HG03280 (cell line): ENCODE measurements around the gene EPHA3.
A peak's percentile ranks its signal among the peaks of the same experiment; 100 is the strongest.

Experiments
- ATAC-seq: cut with Tn5 transposase; IDR thresholded peaks from one replicate; pipeline ENCODE4 v1.9.1; 2021; ENCODE audit warnings: mild to moderate bottlenecking, moderate library complexity; ENCODE audit not compliant: unreplicated experiment

The EPHA3 gene

DNA sequence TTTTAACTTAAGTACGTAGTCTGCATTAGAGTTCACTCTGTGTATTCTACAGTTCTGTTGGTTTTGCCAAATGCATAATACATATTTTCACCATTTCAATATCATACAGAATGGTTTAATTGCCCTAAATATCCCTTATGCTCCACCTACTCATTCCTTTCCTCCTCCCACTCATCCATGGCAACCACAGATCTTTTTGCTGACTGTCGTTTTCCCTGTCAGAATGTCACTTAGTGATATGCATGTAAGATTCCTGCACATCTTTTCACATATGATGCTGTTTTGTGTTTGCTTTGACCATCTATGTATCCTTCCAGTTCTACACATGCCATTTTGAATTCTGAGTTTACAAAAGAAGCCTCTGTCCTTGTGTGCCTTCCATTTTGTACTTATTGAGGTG, 36.7 kb downstream of the EPHA3 start:
- no peak for ATAC-seq

DNA sequence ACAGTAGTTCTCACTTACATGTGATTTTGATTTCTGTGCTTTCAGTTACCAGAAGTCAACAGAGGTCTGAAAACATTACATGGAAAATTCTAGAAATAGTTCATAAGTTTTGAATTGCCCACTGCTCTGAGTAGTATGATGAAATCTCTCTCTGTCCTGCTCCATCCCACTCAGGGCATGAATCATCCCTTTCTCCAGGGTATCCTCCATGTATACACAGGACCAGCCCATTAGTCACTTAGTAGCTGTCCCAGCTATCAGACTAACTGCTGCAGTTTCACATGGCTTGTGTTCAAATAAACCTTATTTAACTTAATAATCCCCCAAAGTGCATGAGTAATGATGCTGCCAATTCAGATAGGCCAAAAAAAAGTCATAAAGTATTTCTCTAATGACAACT, 38.6 kb downstream of the EPHA3 start:
- ATAC-seq: no peak

DNA sequence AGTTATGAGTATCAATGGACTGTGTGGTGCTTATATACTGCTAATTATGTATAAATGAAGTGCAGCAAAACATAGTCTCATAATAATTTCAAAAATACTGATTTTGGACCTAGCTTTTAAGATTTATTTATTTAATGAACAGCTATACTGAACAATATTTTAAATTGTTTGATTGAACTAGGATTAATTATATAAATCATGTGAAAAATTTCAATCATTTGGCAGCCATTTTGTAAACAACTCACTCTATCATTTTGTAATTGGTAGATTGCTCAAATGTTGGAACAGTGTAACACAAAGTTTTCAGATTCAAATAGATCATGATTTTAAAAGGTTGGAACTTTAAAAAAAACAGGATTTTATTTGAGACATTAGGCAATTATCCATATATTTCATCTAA, 47.0 kb downstream of the EPHA3 start:
- no peak for ATAC-seq

DNA sequence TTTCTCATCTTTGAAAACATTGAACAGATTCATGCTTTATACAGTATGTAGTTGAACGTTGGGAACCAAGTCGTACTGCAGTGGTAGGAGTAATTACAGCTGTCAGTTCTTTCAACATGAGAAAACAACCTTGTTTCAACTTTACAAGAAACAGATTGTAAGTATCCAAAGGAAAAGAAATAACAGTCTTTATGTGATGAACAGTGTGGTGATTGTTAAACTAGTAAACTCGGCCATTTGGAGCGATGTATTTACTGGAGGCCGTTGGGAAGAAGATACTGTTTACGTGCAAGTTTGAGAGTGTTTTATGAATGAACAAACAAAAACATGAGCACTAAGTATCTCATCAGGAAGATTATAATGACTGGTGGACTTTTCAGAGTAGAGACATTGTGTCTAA, 48.4 kb downstream of the EPHA3 start:
- ATAC-seq: no peak

DNA sequence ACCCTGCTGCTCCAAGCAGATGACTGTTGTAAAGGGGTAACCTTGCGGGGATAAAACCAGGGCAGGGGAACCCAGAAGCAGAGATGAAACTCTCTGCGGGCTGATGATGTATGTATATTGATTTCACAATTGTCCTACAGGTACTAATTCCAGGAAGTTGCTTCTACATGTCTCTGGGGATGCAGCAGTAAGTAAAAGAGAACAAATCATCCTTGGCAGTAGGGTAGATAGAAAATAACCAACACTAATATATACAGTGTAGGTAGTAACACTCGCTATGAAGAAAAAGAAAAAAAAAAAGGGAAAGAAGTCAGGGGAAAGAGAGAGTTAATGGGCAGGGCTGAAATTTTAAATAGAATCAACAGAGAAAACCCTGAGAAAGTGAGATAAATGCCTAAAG, 50.2 kb downstream of the EPHA3 start:
- ATAC-seq: no peak

DNA sequence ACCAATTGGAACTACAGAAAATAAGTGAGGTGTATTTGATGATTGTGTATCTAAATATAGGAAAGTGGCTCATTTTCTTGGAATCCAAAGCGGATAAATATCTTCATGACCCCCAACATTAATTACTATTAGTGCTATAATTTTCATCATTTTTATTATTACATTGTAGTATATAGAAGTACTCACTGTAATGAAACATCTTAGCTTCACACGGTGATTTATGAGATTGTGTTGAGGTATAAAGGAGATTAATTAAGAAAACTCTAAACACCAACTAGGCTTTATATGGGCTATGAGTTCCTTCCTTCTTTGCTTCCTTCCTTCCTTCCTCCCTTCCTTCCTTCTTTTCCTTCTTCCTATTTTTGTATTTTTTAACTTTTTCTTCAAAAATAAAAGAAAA, 52.2 kb downstream of the EPHA3 start:
- no peak for ATAC-seq

DNA sequence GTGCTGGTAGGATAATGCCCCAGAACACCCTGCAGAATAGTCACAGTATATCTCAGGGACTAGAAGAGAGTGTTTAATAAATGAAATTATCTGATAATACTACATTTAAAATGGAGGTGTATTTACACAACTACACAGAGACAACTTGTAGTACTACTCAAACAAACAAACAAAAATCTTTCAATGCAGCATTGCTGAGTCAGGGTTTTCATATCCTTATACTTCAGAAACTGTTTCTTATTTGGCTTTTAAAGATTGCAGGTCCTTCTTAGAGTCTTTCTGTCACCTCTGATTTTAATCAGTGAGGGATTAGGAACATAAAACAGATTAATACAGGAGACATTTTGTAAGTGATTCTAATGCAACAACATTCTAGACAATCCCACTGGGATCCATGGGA, 57.4 kb downstream of the EPHA3 start:
- ATAC-seq: no peak

DNA sequence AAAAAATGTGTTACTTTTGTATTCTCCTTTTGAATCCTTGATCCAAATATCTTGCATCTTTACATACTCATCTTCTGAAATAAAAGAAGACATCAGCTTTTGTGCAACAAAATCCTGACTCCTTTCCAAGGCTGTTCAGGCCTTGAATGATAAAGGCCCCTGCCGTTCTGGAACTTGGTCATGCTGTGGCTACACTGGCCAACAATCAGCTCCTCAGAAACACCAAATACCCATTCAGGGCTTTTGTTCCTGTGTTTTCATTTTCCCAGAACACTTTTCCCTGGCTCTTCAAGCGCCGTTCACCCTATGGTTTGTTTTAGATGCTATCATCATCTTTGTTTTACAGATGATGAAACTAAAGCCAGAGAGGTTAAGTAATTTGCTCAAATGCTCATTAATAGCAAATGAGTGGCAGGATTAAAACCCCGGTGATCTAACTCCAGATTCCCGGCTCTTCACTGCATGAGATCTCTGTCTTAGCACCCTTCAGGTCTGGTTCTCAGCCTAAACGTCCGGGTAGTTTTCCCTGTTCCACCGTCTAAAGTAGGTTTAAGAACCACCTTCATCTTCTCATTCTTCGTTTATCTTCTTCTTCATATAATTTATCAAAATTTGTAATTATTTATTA, 58.3 kb downstream of the EPHA3 start:
- ATAC-seq: no peak

DNA sequence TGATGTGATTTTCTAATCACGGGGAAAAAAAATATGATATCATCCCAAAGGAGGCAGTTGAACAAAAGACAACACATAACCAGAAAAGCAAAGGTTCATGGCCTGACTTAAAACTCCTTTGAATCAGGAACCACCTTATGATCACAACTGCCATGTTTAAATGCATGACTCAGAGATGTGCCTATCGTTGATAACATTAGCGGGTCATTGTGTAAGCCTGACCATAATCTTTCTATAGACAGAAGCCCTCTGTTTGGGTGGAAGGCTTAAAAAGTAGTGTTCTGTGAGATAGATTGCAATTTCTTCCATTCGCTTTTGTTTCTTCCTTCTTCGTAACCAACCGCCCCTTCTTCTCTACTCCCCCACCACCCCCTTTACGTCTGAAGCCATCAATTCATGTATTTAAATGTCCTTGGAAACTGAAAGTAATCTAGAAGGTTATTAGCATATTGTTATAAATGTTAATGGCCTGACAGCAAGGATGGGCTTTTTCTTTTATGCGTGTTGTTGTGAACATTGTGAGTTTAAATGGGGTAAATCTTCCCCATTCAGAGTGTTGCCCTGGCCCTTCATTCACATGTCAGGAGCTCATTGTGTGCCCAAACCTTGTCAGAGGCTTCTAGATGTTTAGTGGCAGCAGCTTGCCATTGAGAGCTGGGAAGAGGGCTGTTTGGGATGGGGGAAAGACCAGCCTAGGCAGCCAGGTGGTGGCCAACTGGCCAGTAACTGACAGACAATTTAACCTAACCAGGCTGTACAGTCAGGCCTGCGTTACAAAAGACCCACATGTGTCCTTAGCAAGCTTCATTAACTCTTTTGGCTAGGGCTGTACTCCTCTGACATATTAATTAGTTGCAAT, 64.5 kb downstream of the EPHA3 start:
- ATAC-seq: no peak

DNA sequence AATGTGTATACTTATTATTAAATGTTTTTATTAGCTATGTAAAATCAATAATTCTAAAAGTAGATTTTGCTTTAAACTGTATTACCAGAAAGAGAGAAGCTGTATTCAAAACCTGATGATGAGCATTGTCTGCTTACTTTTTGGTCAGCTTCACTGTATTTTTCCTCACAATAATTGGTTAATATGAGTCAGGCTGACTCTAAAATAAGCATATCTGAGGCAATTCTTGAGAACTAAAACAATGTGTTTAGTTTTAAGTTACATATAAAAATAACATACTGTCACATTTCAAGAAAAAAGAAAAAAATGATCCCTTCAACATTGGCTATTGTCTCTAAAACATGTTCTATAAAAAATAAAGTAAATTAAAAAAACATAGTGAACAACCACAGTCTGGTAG, 66.1 kb downstream of the EPHA3 start:
- no peak for ATAC-seq

DNA sequence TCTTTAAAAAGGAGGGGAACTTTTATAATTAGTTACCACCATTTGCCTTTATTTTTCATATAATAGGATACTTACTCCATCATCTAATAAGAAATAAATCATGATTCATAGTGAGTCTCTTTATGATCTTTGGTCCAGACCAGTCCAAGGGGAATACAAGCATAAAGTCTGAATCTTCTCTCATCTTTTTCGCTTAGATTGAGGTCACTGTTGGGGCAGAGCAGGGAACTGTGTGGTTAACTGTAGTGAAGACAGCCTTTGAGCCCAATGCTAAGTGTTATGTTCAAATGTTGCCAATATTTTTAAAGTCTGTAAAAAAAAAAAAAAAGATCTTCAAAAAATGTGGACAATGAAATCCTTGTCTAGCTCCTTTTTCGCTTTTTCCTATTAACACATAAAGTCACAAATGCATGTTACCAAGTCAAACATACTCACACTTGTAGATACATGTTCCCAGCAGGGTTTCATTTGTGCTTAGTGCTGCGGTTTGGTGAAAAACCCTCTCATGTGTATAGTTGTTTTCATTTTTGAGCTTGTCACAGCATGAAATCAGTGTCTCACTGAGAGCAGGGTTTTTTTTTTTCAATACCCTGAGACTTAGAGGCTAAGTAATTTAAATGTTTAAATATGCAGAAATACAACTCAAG, 72.1 kb downstream of the EPHA3 start:
- ATAC-seq: peak; percentile 91

DNA sequence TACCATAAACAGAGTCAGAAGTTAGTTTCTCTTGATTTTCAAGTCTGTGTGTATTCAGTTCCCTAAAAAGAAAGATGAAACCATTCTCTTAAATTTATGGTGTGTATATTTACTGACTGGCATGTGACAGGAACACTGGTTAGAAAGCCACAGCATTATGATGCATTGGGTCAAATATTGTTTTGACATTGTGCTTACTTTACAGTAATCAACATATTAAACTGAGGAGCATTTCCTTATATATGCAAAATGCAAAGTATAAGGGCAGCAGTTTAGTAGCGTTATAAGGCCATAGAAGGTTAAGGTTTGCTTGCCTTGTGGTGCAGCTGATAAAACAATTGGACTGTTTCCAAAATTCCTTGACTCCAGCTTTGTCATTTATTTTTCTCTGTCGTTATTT, 72.9 kb downstream of the EPHA3 start:
- ATAC-seq: no peak

DNA sequence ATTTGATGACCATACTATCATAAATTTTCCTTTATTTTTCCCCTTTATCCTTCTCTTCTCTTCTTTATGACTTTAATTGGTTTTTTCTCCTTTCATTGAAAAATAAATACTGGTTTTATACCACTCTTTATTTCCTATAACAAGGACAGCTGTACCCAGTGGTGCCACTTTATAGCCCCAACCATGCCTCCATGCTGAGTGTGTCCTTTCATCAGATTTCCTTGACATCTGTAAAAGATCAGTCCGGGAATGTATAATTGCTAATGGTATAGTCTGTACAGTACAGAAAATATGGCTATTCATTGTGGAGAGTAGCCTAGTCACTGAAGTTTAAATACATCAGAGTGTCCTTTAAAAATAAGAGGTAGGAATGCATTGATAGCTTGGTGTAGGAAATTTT, 74.6 kb downstream of the EPHA3 start:
- ATAC-seq: no peak

DNA sequence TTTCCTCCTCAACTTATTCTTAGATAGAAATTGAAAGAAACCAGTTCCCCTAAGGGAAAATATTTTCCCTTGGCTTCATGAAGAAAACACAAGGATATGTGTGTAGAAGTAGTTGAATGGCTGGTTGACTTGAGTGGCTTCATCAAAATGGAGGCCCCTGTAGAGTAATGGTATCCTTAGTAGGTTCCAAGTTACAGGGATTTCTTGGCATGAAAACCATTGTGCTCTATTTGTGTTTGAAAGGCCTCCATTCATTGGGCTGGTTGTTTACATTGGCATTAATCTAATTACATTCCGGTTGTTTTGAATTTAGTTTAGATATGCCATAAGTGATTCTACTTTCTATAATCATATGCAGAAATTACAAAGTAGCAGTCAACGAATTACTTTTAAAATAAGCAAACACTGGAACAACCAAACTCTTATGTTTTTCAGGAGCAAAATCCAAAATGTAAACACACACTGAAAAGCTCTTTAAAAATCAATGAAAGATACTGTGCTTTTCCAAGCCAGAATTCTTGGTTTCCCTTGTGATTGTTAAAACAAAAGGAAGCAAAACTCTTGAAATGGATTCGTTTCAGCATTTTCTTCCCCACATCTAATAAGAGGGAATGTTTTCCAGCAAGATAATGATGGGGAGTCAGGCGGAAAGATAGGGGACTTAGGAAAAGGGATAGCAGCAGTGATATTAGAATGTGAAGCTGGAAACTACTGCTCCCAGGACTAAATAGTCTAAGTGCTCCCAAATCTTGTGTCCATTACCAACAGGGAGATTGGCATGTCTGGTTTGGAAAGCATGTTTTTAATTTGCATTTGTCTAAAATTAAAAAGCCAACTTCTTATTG, 77.0 kb downstream of the EPHA3 start:
- no peak for ATAC-seq

DNA sequence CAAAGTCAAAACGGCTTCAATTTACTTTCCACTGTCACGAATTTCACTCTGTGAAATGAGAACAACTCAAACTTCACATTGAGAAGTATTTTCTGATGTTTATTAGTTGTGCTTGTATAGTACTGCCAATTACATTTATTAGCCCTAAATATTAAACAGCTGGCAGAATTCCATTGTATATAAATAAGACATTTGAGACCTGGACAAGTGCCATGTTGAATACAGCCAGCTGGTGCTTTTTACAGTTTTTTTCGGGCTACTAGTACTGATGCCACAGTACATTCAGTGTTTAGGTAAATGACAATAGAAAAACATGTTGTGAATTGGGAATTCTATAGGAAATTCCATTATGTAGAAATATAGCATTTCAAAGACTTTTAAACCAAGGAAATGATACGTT, 79.0 kb downstream of the EPHA3 start:
- ATAC-seq: no peak

DNA sequence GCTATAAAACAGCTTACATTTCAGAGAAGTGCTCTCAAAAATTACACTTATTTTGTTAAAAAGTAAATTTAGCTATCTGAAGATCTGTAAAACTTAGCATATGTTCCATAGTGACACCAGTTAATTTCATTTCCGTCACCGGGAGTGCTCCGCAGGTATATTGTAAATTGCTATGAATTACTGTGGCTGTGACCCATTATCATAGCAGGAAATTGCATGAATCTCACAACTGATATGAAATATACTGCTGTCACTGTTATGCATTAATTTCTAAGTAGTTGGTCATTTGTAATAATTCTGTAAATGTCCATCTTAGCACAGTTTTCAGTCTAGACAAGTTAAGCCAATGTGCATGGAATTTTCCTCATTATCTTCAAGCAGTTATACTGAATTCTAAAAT, 91.2 kb downstream of the EPHA3 start:
- no peak for ATAC-seq

DNA sequence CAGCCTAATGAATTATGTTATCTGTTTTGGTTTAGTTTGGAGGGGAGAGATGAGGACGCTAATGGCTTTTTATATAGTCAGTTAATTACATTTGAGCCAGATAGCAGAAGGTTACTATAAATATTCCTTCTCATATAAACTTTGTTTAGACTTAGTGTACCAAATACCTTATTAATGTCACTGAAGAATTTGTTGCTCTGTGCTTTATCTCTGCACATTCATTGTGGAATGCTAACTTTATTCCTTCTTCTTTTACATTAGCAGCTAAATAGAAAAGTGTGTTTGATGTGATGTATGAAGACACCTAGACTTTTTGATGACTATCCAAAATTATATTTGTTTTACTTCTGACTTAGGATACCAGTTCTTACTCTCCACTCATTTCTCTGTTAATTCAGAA, 105.2 kb downstream of the EPHA3 start:
- no peak for ATAC-seq

DNA sequence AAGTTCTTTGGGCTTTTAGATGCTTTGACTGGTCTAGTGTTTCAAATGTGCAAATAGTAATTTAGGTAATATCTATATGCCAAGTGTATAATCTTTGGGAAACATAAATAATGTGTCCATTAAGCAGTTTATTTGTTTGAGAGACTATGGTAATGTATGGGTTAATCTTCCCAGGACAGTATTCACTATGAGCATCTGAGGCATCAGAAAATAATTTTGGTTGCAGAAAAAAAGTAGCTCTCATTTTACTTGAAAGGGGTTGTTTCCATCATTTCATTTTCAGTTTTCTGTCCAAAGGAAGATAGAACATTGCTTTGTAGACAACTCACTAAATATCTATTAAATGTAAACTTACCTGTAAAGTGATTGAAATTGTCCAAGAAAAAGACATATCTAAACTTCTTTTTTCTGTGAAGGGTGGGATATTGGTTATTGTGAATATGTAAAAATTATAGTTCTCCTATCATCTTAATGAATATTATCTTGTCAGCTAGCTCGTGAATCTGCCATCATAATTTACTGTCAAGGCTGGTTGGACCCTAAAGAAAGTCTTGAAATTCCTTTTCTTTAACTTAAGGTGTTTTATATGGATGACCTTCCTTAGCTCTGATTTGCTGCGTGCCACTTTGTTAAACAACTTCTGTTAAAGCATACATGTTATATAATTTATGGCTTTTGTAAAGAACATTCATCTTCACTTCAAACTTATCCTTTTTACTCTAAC, 108.8 kb downstream of the EPHA3 start:
- ATAC-seq: no peak

DNA sequence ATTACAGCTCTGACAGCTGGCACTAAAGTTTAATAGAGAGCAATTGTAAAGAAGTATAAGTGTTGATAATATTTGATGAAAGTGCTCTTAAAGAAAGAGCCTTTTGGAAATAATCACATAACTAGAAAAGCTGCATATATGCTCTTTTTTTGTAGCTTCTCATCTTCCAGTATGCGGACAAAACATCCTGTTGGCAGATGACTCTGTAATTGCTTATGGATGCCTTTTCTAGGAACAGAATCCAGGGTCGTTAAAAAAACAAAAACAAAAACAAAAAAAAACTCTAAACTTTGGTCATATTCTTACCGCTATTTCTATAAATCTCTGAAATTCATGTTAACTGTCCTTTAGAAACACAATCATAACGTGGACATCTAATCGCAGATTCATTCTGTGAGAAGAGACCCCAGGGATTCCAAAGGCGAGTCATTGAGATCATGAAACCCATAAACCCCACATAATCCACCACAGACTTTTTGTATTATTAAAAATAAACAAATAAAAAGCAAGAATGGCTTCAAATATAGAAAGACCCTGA, 109.8 kb downstream of the EPHA3 start:
- no peak for ATAC-seq

DNA sequence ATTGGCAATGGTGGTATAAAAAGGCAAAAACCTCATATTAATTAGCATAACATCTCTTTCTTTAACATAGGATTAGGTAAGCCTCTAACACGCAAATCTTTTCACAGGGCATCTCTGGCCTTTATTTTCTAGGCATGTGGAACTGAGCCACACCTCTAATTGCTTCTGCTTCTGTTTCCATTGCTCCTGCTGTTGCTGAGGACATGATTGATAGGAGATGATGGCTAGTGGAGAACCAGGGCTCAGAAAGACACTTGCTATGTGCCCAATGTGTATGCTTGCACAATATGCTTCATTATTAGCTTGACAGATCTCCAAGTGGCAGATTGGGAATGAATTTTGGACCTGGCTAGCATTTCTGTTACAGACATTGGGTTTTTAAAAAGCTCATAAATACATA, 114.5 kb downstream of the EPHA3 start:
- no peak for ATAC-seq
